Thyroid gland (tissue), 4 donors: ENCODE results near the gene JHY. TPM values are rescaled to one million over a fixed set of nuclear protein-coding genes. Genes with fewer than 3 reads are reported as not detected.

Experiments
- DNase-seq, 2 donors: peaks; one replicate each; pipeline ENCODE4 v3.0.0-alpha.2; 2019
- H3K27ac ChIP-seq, 3 donors: fragments of 200-600 bp; sonication (generic); 1 replicate in 2 of 3; 2 replicates in 1 of 3; pipeline ENCODE4 v1.5.1; 2016 to 2019; ENCODE audit warnings: mild to moderate bottlenecking in 1 of 3, moderate library complexity in 1 of 3
- H3K27me3 ChIP-seq: fragments of 200-600 bp; sonication (generic); one replicate; pipeline ENCODE4 v1.5.1; 2019
- H3K36me3 ChIP-seq, 2 donors: fragments of 200-600 bp; sonication (generic); one replicate each; pipeline ENCODE4 v1.5.1; 2016 to 2019
- H3K4me1 ChIP-seq, 2 donors: fragments of 200-600 bp; sonication (generic); one replicate each; pipeline ENCODE4 v1.5.1; 2017 to 2019
- H3K4me3 ChIP-seq, 3 donors: fragments of 200-600 bp; sonication (generic); replicated peaks in 1 of 3; 1 replicate in 2 of 3; 2 replicates in 1 of 3; pipeline ENCODE4 v1.5.1; 2016; ENCODE audit warnings: mild to moderate bottlenecking in 1 of 3
- H3K9me3 ChIP-seq: fragments of 200-600 bp; sonication (generic); one replicate; pipeline ENCODE4 v1.5.1; 2017
- POLR2A ChIP-seq, 2 donors: fragments of 450-650 bp; IDR thresholded peaks; one replicate each; pipeline ENCODE4 v1.6.1; 2017; ENCODE audit warnings: antibody characterized with exemption in 2 of 2, mild to moderate bottlenecking in 2 of 2, moderate library complexity in 1 of 2
- WGBS, 2 donors: methylation state at CpG; one replicate each; pipeline ENCODE4 v1.1.5; 2017; 5-methylcytosine and 5-hydroxymethylcytosine counted together
- intact Hi-C: fragments of 100-400 bp; cut with DNase I; formaldehyde crosslinking; loops from one replicate; pipeline ENCODE4 v1.15.1; 2023
- total RNA-seq, 4 donors: library from RNA; depleted of rRNA; stranded (reverse); fragments of >200 nt; gene quantifications; one replicate each; pipeline ENCODE4 v1.2.3, GENCODE V29; 2016
- TF ChIP-seq, protein P1 (sequence below), 6 experiments: fragments of 200-600 bp in 3 of 6; fragments of 450-650 bp in 3 of 6; sonication (generic) in 3 of 6; IDR thresholded peaks; one replicate each; pipeline ENCODE4 v1.5.1; 2016 to 2019; ENCODE audit warnings: antibody characterized with exemption in 6 of 6, mild to moderate bottlenecking in 2 of 6, inconsistent platforms in 1 of 6, moderate library complexity in 1 of 6

The JHY gene
- total RNA-seq, 4 donors from 2014 or later: 5.8 to 11.8 (median 8.9) TPM

DNA sequence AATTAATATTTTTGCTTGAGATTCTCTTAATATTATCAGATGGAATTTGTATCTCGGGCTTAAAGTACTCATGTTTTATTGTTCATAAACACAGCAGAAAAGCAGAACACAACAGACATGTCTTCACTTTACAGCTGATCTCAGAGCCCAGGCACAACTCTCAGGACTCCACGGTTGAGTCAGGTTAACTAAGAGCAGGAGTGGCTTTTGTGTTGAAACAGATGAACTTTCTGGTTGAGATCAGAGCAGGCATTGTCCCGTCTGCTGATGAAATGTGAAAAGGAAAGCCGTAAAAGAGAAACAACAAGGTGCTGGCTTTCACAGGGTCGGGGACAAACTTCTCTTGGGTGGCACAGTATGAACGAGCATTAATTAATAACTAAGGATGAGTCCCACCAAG, 49.0 kb downstream of the JHY start:
- Histone ChIP-seq H3K9me3 (no peaks in the 10 kb centered on the region), H3K27me3 (no peaks in the 10 kb centered on the region), H3K36me3 (no peaks in the 10 kb centered on the region), H3K27ac (no peak overlapping the region), H3K4me3 (no peak overlapping the region), H3K4me1 (no peaks in the 10 kb centered on the region)
- intact Hi-C loops: no loop called here
- TF ChIP-seq, protein P1, sequence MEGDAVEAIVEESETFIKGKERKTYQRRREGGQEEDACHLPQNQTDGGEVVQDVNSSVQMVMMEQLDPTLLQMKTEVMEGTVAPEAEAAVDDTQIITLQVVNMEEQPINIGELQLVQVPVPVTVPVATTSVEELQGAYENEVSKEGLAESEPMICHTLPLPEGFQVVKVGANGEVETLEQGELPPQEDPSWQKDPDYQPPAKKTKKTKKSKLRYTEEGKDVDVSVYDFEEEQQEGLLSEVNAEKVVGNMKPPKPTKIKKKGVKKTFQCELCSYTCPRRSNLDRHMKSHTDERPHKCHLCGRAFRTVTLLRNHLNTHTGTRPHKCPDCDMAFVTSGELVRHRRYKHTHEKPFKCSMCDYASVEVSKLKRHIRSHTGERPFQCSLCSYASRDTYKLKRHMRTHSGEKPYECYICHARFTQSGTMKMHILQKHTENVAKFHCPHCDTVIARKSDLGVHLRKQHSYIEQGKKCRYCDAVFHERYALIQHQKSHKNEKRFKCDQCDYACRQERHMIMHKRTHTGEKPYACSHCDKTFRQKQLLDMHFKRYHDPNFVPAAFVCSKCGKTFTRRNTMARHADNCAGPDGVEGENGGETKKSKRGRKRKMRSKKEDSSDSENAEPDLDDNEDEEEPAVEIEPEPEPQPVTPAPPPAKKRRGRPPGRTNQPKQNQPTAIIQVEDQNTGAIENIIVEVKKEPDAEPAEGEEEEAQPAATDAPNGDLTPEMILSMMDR (IDR thresholded peaks at IDR 0.05): no peak
- TF ChIP-seq POLR2A (IDR thresholded peaks at IDR 0.05): no peak
- WGBS, 2 donors: 85 to 88% methylated on average over 6 of the region's 6 CpGs
- no peak for DNase-seq

DNA sequence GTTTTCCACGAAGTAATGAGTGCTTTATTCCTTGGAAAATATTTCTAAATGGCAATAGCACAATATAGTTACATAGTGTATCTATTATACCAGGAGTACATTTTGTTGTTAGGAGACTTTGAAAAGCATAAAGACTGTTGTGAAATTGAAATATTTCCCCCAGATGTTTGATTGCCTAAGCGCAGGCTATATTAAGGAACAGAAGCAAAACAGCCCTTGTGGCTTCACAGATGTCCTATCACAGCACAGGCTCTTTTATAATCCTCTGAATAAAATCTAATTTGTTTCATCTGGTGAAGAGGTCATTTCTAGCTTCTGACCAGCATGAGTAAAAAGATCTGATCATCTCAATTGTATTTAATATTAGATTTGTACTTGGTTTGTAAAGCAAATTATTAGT, 50.9 kb downstream of the JHY start:
- intact Hi-C loops: no loop called here
- no peaks in the 10 kb centered on the region for H3K9me3 ChIP-seq
- no peak overlapping the region for H3K4me3 ChIP-seq
- H3K4me1 ChIP-seq: no peaks in the 10 kb centered on the region
- H3K27ac ChIP-seq: no peak overlapping the region
- H3K27me3 ChIP-seq: no peaks in the 10 kb centered on the region
- 62 to 64% methylated on average over 2 of the region's 2 CpGs for WGBS, 2 donors
- DNase-seq: no peak
- TF ChIP-seq, protein P1 (IDR thresholded peaks at IDR 0.05): no peak
- no peak for TF ChIP-seq POLR2A (IDR thresholded peaks at IDR 0.05)
- no peaks in the 10 kb centered on the region for H3K36me3 ChIP-seq

DNA sequence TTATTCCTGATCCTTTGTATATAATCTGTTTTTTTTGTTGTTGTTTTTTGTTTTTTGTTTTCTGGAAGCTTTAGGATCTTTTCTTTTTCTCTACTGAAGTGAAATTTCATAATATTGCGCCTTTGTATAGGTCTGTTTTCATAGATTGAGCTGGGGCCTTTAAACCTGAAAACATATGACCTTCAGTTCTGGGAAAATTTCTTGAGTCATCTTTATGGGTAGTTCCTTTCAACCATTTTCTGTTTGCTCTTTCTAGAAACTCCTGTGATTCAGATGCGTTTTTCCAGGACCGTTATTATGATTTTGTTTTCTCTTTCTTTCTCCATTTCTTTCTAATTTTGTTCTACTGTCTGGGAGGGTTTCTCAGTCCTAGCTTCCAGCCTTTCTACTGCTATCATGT, 55.4 kb downstream of the JHY start:
- Histone ChIP-seq H3K4me1 (no peaks in the 10 kb centered on the region), H3K27me3 (no peaks in the 10 kb centered on the region), H3K4me3 (no peak overlapping the region), H3K9me3 (no peaks in the 10 kb centered on the region), H3K36me3 (no peaks in the 10 kb centered on the region), H3K27ac (no peak overlapping the region)
- DNase-seq: no peak
- WGBS, 2 donors: 88 to 93% methylated on average over 3 of the region's 3 CpGs
- TF ChIP-seq POLR2A (IDR thresholded peaks at IDR 0.05): no peak
- TF ChIP-seq, protein P1 (IDR thresholded peaks at IDR 0.05): no peak
- intact Hi-C loops: no loop called here

DNA sequence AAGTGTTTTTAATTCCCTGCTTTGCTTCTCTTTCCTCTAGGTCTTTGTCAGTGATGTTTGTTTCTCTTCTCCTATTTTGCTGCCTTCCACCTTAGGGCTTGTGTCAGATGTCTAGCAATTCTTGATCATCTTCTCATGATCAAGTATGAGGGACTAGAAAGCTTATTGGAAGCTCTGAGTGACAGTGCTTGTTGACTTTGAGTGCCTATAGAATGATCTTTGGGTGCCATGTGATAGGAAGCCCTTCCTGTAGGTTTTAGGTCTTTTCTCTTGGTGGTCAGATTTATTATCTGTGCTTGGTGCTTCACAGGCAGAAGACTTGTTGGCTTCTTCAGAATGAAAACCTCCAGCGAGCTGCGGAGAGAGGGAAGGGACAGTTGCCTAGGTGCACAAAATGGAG, 56.0 kb downstream of the JHY start:
- WGBS, 2 donors: 93 to 96% methylated on average over 2 of the region's 2 CpGs
- DNase-seq: no peak
- Histone ChIP-seq H3K4me3 (no peak overlapping the region), H3K4me1 (no peaks in the 10 kb centered on the region), H3K27ac (no peak overlapping the region), H3K36me3 (no peaks in the 10 kb centered on the region), H3K9me3 (no peaks in the 10 kb centered on the region), H3K27me3 (no peaks in the 10 kb centered on the region)
- no peak for TF ChIP-seq POLR2A (IDR thresholded peaks at IDR 0.05)
- TF ChIP-seq, protein P1 (IDR thresholded peaks at IDR 0.05): no peak
- intact Hi-C loops: no loop called here

DNA sequence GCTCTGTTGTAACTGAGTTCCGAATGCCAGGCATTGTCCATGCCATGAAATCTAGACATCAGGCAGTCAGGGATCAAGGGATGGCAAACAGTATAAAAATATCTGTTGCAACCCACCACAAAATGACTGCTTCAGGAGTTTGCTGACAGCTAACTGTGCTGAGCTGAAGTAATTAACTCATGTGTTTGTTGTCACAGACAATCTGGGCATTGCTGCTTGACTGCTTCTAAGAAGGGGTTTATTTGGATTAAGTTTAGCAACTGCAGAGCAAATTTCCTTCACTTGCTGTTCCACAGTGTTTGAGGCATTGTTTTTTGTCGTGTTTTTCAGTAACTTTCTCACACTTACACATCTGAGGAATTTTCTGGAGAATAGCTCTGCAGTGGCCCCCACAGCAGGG, 68.7 kb downstream of the JHY start:
- no peaks in the 10 kb centered on the region for H3K36me3 ChIP-seq
- WGBS, 2 donors: 56% methylated on average over 2 of the region's 2 CpGs

More for the DNA sequence above, 68.7 kb downstream of the JHY start:
- TF ChIP-seq, protein P1 (IDR thresholded peaks at IDR 0.05): no peak
- no peak for TF ChIP-seq POLR2A (IDR thresholded peaks at IDR 0.05)
- Histone ChIP-seq H3K4me1 (no peaks in the 10 kb centered on the region), H3K9me3 (no peaks in the 10 kb centered on the region), H3K27me3 (no peaks in the 10 kb centered on the region), H3K27ac (no peak overlapping the region), H3K4me3 (no peak overlapping the region)
- intact Hi-C loops: no loop called here
- DNase-seq: no peak
